KBM-7 (cell line): Measurements from ENCODE around the gene MOCS3.

Experiments used
- DNase-seq: peaks from one replicate; pipeline ENCODE4 v3.0.0-alpha.2; 2015
- in situ Hi-C: fragments of 300-500 bp; cut with MboI; formaldehyde crosslinking; loops from 2 replicates; pipeline ENCODE4 v1.14.3; 2020; ENCODE audit warnings: low sequenced_read_pairs, low pct_unique_long_range_greater_than_20kb, mixed read lengths

The MOCS3 gene

GRCh38 chr20:51004305-51004727, 45.7 kb downstream of the MOCS3 start:
- DNase-seq: no peak
- in situ Hi-C loops: no loop called here

GRCh38 chr20:51004781-51005180, 46.2 kb downstream of the MOCS3 start:
- in situ Hi-C loops: no loop called here
- DNase-seq: no peak

GRCh38 chr20:51005214-51005613, 46.6 kb downstream of the MOCS3 start:
- no peak for DNase-seq
- in situ Hi-C loops: no loop called here

- in situ Hi-C loops: no loop called here
- no peak for DNase-seq
These were observed 50.1 kb downstream of the MOCS3 start for GRCh38 chr20:51008718-51009117.

GRCh38 chr20:51009303-51010042, 50.9 kb downstream of the MOCS3 start:
- in situ Hi-C loops: no loop called here
- no peak for DNase-seq

GRCh38 chr20:51010043-51010365, 51.4 kb downstream of the MOCS3 start:
- DNase-seq: no peak
- in situ Hi-C loops: no loop called here

GRCh38 chr20:51010932-51011331, 52.3 kb downstream of the MOCS3 start:
- no peak for DNase-seq
- in situ Hi-C loops: no loop called here

GRCh38 chr20:51011479-51011878, 52.9 kb downstream of the MOCS3 start:
- in situ Hi-C loops: no loop called here
- no peak for DNase-seq

- in situ Hi-C loops: no loop called here
- DNase-seq: no peak
These were observed 53.7 kb downstream of the MOCS3 start for GRCh38 chr20:51012357-51012756.
